Measurements from ENCODE around the gene TTC29.
"Not testable (repeated sequence)": the region's sequence is repeated elsewhere in the genome, so short reads cannot be mapped to it uniquely, and the experiment has no call there.

The TTC29 gene

DNA sequence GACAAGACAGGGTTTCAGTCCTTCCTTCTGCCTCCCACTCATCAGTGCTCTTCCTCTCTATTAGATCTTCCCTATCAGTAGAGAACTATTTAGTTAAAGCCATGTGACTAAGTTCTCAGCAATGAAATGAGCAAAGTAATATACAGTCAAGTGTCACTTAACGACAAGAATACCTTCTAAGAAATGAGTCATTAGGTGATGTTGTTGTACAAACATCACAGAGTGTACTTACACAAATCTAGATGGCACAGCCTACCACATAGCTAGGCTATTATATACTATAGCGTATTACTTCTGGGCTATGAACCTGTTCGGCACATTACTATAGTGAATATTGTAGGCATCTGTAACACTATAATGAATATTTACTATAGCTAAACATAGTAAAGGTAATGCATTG is 235.7 kb downstream of the TTC29 start:
- DNase-seq (ENCODE audit: low read depth, low spot score) = no peak

DNA sequence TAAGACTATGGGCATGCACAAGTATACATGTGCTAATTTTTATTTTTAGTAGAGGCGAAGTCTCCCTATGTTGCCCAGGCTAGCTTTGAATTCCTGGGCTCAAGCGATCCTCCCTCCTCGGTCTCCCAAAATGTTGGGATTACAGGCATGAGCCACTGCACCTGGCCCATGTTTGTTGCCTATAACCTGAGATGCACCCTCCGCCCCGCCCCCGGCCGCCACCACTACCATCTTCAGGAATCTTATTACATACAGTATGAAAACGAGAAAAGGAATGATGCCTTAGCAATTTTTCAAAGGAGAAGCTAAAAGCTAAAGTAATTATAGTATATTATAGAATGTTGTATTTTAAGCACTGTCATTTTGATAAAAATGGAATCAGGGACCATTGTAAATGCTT is 245.8 kb downstream of the TTC29 start:
- DNase-seq (ENCODE audit: low read depth, low spot score) = no peak

DNA sequence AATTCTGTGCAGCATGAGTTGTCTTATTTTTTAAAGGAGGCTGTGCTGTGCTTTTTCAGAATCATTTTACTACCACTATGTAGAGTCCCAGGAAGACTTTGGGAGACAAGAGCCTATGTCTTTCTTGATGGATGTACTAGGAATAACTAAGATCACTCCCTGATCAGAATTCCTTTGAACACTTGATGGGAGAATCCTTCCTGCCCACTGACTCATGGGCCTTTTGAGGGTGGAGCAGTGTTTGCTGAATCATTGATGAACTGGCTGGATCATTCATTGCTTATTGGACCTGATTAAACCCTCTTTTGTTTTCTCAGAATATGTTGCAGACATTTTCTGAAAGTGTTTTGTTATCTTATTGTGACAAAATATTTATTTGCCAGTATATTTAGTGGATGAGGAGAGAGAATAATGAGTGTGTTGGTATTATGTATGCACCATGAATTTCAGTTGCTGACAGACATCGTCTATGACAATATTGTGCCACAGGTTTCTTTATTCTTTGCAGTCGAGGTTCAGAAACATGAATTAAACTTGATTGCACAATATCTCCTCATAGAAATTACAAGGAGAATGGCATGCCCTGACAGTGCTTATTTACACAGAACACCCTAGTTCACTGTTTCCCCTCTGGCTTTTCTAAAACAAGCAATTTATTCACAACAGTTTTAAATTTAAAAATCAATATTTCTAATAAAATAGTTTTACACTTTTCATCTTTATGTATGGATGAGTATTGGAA is 270.7 kb downstream of the TTC29 start:
- no peak for DNase-seq (ENCODE audit: low read depth, low spot score)

DNA sequence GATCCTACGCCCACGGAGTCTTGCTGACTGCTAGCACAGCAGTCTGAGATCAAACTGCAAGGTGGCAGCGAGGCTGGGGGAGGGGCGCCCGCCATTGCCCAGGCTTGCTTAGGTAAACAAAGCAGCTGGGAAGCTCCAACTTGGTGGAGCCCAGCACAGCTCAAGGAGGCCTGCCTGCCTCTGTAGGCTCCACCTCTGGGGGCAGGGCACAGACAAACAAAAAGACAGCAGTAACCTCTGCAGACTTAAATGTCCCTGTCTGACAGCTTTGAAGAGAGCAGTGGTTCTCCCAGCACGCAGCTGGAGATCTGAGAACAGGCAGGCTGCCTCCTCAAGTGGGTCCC is 281.7 kb downstream of the TTC29 start:
- not testable (repeated sequence) for DNase-seq (ENCODE audit: low read depth, low spot score)

DNA sequence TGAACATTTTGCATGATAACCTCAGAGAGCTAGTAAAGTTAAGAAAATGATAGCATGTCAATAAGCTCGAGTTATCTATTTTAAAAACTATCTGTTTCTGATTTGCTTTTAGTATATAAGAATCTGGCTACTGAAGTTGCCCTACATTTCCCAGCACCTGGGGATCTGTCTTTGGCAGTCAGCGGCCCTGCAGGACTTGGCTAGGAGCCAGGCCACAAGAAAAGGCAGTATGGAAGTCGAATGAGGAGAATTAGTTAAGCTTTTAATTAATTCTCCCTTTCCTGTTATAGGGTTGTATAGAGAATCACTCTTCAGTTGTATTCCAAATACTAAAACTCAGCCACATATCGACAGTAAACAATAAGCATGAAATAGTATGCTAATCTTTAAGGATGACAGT is 284.3 kb downstream of the TTC29 start:
- DNase-seq (ENCODE audit: low read depth, low spot score) = no peak

All from astrocyte of the hippocampus (primary cell).